Stimulated activated CD8-positive, alpha-beta memory T cell treated with anti-CD3 and anti-CD28 coated beads, Interleukin-12 subunit alpha, Interleukin-12 subunit beta, amount 100 ng/mL, for 24 hours (primary cell): ENCODE measurements around the gene HECTD2.
"Not testable (repeated sequence)": the region's sequence is repeated elsewhere in the genome, so short reads cannot be mapped to it uniquely, and the experiment has no call there.

Experiments used
- DNase-seq: peaks from one replicate; pipeline ENCODE4 v3.0.0-alpha.2; 2020; ENCODE audit errors: extremely low read depth

The HECTD2 gene

DNA sequence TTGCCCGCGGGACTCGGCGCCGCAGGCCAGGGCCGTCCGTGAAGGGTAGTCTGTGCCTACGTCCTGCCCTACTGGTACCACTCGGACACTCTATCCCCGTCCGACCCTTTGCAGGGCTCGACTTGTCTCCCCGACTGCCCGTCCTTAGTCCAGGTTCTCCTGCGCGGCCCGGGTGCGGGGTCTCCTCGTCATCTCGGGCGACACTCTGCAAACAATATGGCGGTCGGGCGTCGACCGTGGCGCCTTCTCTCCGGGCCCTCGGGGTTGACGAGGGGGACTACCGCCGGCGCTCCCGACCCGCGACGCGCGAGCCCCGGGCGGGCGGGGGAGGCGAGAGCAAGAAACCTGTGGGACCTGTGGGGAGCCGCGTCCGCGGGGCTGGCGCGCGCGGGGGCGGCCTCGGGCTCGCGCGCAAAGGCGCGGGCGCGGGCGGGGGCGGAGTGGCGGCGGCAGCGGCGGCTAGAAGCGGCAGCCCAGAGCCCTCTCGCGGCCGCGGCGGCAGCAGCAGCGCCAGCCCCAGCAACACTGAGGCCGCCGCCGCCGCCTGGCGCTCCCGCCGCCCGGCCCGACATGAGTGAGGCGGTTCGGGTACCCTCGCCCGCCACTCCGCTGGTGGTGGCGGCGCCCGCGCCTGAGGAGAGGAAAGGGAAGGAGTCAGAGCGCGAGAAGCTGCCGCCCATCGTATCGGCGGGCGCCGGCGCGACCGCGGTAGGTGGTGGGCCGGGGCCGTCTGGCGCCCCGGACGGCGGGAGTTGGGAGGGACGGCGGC, at the start of gene HECTD2:
HECTD2 (plus strand) TSS at position 476 of the 769 bp plus-strand sequence; CDS start at position 571, 95 bp downstream.
- peak; percentile 61 for DNase-seq

DNA sequence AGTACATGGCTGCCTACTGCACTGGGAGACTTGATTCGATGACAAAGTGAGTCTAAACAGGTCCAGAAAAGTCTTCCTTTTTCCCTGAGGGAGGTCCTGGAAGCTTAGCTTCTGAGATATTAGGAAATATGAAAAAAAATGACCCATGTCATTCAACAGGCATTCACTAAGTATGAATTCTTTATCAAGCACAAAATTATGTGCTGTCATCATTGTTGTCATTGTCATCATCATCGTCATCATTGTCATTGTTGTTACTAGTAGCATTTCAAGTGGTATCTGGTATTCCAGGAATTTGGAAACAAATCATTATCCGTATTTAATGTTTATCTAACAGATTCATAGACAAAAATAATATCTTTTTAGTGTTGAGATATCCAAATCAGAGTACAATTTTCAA, 49.7 kb upstream of the HECTD2 start:
- no peak for DNase-seq

DNA sequence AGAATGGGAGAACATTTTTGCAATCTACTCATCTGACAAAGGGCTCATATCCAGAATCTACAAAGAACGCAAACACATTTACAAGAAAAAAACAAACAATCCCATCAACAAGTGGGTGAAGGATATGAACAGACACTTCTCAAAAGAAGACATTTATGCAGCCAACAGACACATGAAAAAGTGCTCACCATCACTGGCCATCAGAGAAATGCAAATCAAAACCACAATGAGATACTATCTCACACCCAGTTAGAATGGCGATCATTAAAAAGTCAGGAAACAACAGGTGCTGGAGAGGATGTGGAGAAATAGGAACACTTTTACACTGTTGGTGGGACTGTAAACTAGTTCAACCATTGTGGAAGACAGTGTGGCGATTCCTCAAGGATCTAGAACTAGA, 44.6 kb upstream of the HECTD2 start:
- DNase-seq = not testable (repeated sequence)

DNA sequence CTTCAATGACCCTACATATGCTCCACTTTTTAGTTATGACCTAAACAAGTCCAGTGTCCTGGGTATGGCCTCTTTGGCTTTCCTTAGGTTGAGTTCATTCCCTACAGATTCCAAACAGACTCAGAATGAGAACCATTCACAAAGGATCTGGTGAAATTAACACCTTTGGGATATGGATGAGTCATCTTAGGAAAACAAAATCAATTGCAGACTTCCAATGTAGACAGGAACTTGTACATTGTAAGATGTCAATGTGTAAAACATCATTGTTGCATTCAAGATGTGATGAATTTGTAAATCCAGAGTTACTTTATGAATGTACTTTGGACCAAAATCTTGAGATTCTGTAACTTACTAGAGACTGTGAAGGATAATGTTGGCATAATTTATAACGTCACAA, 43.4 kb upstream of the HECTD2 start:
- no peak for DNase-seq

- no peak for DNase-seq
These were observed 43.0 kb upstream of the HECTD2 start for GRCh38 chr10:91367127-91367531.

DNA sequence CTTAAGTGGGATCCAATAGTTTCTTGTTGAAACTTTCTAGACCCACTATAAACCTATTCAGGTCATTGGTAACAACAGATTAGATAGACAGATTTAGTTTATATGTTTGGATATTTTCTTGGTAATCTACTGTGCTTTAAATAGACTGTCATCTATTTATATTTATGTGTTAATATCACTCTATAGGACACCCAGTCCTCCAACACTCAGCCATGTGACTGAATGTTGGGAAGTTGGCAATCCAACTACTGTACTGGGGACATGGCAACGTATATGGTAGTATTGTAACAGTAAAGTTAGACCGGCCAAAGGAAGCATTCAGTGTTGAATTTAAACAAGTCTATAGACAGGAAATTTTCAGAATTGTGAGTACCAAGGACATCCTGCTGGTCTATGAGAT, 42.6 kb upstream of the HECTD2 start:
- DNase-seq = no peak

GRCh38 chr10:91369978-91370589, 40.1 kb upstream of the HECTD2 start:
- not testable (repeated sequence) for DNase-seq

DNA sequence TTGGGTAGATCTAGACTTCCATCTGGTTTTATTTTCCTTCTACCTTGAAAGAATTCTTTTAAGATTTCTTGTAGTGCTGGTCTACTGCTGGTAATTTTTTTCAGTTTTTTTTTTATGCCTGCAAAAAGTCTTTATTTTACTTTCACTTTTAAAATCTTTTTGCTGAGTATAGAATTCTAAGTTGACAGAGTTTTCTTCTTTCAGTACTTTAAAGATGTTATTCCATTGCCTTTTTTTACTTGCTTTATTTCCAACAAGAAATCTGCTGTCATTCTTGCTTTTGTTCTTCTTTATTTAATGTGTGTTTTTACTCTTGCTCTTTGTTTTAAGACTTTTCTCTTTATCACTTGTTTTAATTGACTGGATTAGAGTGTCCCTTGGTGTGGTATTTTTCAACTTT, 36.1 kb upstream of the HECTD2 start:
- DNase-seq = no peak

GRCh38 chr10:91378061-91378460, 32.1 kb upstream of the HECTD2 start:
- DNase-seq = no peak

- DNase-seq = no peak
These were observed 29.3 kb upstream of the HECTD2 start for GRCh38 chr10:91380873-91381256.

GRCh38 chr10:91381257-91381891, 28.8 kb upstream of the HECTD2 start:
- no peak for DNase-seq

GRCh38 chr10:91385306-91386085, 24.6 kb upstream of the HECTD2 start:
- no peak for DNase-seq

- no peak for DNase-seq
These were observed 20.3 kb upstream of the HECTD2 start for GRCh38 chr10:91389636-91390512.

DNA sequence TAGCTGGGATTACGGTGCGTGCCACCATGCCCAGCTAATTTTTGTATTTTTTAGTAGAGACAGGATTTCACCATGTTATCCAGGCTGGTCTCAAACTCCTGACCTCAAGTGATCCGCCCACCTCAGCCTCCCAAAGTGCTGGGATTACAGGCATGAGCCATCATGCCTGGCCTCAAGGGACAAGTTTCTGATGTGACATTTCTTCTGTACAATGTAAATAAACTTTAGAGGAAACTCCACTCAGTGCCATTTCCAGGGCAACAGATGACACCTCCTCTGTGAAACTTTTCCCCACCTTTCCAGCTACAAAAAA, 19.7 kb upstream of the HECTD2 start:
- DNase-seq = not testable (repeated sequence)

DNA sequence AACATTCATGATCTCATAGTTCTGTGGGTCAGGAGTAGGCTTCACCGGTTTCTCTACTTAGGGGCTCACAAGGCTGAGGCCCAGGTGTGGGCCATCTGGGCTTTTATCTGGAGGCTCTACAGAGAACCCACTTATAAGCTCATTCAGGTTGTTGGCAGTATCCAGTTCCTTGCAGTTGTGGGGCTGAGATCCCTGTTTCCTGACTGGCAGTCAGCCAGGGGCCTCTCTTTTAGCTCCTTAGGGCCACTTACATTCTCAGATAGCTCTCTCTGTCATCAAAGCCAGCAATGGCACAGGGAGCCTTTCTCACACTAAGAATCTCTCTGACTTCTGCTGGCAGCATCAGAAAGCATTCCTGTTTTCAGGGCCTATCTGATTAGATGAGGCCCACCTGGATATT, 18.2 kb upstream of the HECTD2 start:
- DNase-seq = no peak

- DNase-seq = no peak
These were observed 3.8 kb upstream of the HECTD2 start for GRCh38 chr10:91406322-91406721.

DNA sequence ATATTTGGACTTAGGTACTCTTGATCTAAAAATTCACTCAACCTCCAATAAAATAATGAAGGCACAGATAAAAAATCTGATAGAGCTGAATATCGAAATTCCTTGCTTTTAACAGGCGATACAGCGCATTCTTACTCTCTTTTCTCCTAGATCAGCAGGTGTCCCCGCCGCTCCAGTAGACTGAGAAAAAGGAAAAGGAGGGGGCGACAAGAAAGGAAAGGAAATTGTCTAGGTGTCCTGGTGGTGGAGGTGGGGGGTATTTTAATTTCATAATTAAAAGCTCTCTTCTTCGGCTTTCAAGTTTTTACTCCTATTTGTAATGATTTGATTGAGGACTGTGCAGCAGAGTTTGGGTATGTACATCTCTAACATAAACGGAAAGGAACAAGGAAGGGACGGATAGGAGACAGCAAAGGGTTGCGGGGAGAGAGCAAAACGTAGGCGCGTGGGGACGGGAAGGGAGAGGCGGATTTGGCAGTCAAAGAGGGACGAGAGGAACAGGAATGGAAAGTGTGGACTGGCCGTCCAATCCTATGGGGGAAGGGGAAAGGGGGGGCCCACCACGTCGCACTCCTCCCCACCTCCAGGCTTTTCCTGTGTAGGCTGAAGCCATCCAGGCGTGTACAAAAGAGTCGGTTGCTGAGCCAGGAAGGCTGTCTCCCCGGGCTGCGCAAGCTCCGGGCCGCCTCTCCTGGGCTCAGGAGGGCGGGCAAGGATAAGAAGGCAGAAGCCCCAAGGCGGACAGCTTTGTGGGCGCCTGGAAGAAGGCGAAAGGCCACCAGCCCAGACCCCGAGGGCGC, 875 bp upstream of the HECTD2 start:
- no peak for DNase-seq

DNA sequence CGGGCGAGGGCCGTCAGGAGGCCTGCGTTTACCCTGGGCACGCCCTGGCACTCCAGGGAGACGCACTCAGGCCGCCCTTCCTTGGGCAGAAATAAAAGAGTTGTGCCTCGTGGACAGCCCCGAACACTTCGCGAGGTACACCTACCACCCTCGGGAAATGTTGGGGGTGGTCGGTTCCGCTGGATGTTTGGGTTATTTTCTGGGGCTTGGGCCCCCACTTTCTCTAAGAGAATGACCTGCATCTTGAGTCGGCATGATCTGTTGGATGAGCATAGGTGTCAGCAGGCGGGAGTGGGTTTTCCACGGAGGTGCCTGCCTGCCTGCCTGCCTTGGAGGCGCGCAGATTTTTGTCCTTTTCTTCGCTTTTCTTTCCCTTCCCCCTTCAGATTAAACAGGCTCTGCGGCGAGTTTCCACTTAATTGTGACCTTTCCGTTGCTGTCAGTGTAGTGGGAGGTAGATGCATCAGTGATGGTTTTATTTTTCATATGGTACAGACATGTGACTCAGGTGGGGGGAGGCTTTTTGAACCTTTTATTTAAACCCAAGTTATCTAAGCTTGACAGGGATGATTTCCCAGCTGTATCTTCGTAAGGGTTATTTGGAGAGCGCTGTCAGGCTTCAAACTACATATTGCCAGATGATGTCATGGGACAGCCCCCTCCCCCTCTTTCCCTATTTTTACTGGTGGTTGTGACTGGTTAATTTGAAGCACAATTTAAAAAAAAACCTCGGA, 661 bp downstream of the HECTD2 start:
- no peak for DNase-seq

- no peak for DNase-seq
These were observed 1.5 kb downstream of the HECTD2 start for GRCh38 chr10:91411621-91412020.
